Activated CD4-positive, CD25-positive, alpha-beta regulatory T cell treated with anti-CD3 and anti-CD28 coated beads, Interleukin-2, amount 50 U/mL, for 72 hours (primary cell): Measurements from ENCODE around the gene DLX2.
"Not testable (repeated sequence)": the region's sequence is repeated elsewhere in the genome, so short reads cannot be mapped to it uniquely, and the experiment has no call there.

Experiments
- DNase-seq: peaks from one replicate; pipeline ENCODE4 v3.0.0; 2021

DLX2 gene

GRCh38 chr2:172082105-172082943, 20.4 kb downstream of the DLX2 start:
- no peak for DNase-seq

- DNase-seq, result no peak
These were observed 21.3 kb downstream of the DLX2 start for GRCh38 chr2:172081221-172082022.

DNA sequence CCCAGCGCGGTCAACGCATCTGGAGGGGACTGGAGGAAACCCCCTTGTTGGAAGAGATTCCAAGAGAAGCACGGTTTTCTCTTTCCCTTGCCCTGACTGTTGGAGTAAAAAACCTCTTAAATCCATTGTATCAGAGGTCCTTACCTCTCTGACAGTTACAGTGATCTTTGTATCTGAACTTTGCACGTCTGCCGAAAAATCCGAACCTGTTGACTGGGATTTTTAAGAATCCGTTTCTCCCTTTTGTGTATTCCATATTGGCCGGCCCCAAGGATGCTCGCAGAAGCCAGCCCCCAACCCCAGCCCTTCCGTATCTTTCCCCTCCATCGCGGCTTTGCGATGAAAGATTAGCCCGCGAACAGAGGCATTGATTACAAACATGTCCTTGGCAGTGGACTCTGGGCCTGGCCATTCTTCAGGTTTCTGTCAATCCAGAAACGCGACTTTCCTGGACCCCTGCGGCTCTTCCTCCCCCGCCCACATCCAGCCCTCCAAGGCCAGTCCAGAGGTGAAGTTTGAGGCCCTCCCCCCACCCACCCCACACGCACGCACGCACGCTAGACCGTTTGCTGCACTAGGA, 22.0 kb downstream of the DLX2 start:
- DNase-seq, result no peak

GRCh38 chr2:172079838-172080640, 22.7 kb downstream of the DLX2 start:
- DNase-seq, result no peak

- no peak for DNase-seq
These were observed 23.3 kb downstream of the DLX2 start for GRCh38 chr2:172079416-172079815.

DNA sequence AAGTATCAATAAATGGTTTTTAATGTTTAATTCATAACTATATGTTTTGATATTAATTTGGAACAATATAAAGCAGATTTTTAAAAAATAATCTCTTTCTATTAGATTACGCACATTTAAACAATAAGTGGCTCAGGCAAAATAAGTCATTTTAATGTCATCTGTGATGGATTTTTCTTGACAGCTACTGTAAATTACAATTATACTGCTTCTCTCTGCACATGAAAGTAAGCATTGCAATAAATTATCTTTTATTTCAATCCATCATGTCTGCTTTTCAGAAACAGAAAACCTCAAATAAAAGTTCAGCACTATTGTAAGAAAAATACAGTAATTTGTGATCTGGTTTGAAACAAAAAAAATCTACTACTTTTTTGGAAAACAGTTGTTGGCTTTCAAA, 28.4 kb downstream of the DLX2 start:
- DNase-seq, result no peak

- DNase-seq, result no peak
These were observed 29.2 kb downstream of the DLX2 start for GRCh38 chr2:172073518-172073917.

DNA sequence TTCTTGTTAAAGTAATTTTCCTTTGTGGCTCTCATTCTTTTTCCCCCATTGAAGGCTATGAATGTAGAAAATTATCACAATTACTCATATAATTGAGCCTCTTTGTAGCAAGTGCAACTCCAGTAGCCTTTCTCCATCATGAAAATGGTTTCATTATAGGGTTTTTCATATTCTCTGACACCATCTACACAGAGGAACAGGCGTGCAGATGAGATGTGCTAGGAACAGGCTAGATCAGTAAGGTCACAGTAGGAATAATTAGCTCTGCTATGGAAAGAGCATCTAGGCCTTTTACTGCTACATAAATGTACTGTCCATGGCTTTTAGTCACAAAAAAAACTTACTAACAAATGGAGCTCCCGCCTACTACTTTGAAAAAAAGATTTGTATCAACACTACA, 30.0 kb downstream of the DLX2 start:
- no peak for DNase-seq

DNA sequence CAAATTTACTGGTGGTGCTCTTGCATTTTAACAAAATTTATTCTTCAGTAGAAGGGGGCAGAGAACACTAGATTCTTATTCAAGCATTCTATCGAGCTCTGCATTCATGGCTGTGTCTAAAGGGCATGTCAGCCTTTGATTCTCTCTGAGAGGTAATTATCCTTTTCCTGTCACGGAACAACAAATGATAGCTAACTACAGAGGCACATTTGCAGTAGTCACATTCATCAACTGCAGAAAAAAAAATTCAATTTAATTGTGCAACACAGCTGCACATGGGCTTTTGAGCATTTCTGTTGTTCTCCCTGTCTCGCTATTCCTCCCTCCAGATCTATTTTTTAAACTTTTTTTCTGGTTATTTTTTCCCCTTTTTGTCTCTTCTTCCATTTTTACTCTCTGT, 30.4 kb downstream of the DLX2 start:
- no peak for DNase-seq

GRCh38 chr2:172070936-172071335, 31.8 kb downstream of the DLX2 start:
- DNase-seq, result no peak

- DNase-seq, result not testable (repeated sequence)
These were observed 34.8 kb downstream of the DLX2 start for GRCh38 chr2:172067905-172068304.

GRCh38 chr2:172066394-172066886, 36.3 kb downstream of the DLX2 start:
- DNase-seq, result no peak

GRCh38 chr2:172065111-172065510, 37.6 kb downstream of the DLX2 start:
- DNase-seq, result no peak

- no peak for DNase-seq
These were observed 39.3 kb downstream of the DLX2 start for GRCh38 chr2:172063446-172063845.

GRCh38 chr2:172062402-172063004, 40.2 kb downstream of the DLX2 start:
- DNase-seq, result no peak

DNA sequence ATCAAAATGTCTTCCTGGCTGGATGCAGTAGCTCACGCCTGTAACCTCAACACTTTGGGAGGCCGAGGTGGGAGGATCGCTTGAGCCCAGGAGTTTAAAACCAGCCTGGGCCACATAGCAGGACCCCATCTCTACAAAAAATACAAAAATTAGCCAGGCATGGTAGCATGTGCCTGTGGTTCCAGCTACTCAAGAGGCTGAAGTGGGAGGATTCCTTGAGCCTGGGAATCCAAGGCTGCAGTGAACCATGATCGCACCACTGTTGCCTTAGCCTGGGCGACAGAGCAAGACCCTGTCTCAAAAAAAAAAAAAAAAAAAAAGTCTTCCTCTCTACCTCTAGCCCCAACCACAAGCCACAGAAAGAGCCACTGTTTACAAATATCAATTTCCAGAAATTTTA, 42.6 kb downstream of the DLX2 start:
- not testable (repeated sequence) for DNase-seq

GRCh38 chr2:172058660-172059059, 44.0 kb downstream of the DLX2 start:
- no peak for DNase-seq

- DNase-seq, result no peak
These were observed 46.4 kb downstream of the DLX2 start for GRCh38 chr2:172056293-172056692.

- DNase-seq, result no peak
These were observed 49.2 kb downstream of the DLX2 start for GRCh38 chr2:172053486-172053885.

DNA sequence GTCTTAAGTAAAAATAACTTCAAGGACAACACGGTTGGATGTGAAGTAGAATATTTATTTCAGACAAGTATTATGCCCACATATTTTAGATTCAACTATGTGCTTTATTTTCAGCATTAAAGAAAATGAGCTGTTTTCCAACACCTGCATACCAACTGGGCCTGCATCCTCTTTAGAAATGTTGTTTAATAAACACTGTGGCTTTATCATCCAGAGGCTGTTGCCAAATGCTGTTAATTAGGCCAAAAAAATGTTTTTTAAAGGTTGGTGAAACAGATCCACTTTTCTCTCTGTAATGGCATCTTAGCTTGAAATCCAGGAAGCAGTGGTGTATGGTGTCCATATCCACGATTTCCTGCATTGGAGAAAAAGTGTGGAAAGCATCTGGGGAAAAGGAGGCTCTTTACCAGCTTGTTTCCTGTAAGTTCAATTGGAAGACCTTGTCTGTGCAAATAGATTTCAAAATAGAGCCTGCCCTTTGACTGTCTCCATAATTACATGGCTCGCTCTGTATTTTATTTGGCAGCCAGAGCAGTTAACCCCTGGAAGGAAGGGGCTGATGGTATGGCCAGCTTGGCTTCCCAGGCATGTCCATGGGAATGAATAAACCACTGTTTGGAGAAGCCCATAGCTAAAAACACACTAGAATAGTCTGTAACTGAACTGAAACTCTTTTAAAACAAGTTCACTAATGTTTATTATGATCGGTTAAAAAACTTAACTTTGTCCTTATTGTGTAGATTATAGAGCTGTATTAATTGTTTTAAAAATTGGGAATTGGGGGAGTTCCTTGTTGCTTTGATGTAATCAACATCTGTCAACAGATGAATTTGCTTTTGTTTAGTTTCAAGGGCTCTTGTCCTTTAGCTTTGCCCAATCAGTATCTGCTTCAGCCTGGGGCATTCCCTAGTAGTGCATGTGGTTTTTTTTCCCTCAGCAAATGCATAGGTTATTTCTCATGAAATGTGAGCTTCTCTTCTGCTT, 50.4 kb downstream of the DLX2 start:
- no peak for DNase-seq
